Islet precursor cell (in vitro differentiated cells): ENCODE measurements around the gene VASH2.
"Not testable (repeated sequence)": the region's sequence is repeated elsewhere in the genome, so short reads cannot be mapped to it uniquely, and the experiment has no call there.

Source experiments
- DNase-seq: peaks from one replicate; pipeline ENCODE4 v3.0.0-alpha.2; 2018

VASH2 gene

GRCh38 chr1:212950243-212951125 is at the start of gene VASH2:
VASH2 (plus strand) TSS chr1:212950541; CDS start chr1:212951543, 1,002 bp downstream.
- DNase-seq, result peak; percentile 93

- no peak for DNase-seq
These were observed 49.1 kb upstream of the VASH2 start for GRCh38 chr1:212901290-212901689.

DNA sequence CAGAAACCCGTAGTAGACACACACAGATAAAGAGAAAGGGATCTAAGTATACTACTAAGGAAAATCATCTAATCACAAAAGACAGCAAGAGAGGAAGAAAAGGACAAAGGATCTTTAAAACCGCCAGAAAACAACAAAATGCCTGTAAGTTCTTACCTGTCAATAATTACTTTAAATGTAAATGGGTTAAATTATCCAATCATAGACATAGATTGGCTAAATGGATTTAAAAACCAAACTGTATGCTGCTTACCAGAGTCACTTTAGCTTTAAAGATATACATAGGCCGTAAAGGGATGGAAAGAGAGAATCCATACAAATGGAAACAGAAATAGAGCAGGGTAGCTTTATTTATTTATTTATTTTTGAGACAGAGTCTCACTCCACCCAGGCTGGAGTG is 48.3 kb upstream of the VASH2 start:
- no peak for DNase-seq

GRCh38 chr1:212903664-212904063 is 46.7 kb upstream of the VASH2 start:
- DNase-seq, result no peak

DNA sequence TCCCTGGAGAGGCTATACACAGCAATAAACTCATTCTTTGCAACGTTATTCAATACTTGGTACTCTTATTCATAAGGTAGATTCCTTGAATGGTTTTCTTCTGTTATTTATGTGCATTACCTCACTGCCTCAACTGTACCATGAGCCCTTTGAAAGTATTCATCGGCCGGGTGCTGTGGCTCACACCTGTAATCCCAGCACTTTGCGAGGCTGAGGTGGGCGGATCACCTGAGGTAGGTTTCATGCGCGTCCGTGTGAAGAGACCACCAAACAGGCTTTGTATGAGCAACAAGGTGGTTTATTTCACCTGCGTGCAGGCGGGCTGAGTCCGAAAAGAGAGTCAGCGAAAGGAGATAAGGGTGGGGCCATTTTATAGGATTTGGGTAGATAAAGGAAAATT is 42.3 kb upstream of the VASH2 start:
- not testable (repeated sequence) for DNase-seq

- DNase-seq, result no peak
These were observed 41.4 kb upstream of the VASH2 start for GRCh38 chr1:212908971-212909370.

- no peak for DNase-seq
These were observed 40.7 kb upstream of the VASH2 start for GRCh38 chr1:212909652-212910063.

DNA sequence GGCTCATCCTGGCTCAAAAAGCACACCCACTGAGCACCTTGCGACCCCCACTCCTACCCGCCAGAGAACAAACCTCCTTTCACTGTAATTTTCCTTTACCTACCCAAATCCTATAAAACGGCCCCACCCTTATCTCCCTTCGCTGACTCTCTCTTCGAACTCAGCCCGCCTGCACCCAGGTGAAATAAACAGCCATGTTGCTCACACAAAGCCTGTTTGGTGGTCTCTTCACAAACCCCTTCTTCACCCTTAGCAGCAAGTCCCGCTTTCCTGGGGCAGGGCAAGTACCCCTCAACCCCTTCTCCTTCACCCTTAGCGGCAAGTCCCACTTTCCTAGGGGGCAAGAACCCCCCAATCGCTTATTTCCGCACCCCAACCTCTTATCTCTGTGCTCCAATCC is 40.1 kb upstream of the VASH2 start:
- not testable (repeated sequence) for DNase-seq

DNA sequence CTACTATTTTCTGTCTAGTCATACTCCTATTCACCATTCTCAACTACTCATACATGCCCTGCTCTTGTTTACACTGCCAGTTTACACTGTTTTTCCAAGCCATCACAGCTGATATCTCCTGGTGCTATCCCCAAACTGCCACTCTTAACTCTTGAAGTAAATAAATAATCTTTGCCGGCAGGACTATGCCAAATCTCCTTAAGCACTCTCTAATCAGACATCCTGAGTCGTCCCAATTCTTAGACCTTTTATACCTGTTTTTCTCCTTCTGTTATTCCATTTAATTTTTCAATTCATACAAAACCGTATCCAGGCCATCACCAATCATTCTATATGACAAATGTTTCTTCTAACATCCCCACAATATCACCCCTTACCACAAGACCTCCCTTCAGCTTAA is 36.7 kb upstream of the VASH2 start:
- DNase-seq, result not testable (repeated sequence)

DNA sequence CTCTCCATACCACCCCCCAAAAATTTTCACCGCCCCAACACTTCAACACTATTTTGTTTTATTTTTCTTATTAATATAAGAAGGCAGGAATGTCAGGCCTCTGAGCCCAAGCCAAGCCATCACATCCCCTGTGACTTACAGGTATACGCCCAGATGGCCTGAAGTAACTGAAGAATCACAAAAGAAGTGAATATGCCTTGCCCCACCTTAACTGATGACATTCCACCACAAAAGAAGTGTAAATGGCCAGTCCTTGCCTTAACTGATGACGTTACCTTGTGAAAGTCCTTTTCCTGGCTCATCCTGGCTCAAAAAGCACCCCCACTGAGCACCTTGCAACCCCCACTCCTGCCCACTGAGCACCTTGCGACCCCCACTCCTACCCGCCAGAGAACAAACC is 36.2 kb upstream of the VASH2 start:
- not testable (repeated sequence) for DNase-seq

DNA sequence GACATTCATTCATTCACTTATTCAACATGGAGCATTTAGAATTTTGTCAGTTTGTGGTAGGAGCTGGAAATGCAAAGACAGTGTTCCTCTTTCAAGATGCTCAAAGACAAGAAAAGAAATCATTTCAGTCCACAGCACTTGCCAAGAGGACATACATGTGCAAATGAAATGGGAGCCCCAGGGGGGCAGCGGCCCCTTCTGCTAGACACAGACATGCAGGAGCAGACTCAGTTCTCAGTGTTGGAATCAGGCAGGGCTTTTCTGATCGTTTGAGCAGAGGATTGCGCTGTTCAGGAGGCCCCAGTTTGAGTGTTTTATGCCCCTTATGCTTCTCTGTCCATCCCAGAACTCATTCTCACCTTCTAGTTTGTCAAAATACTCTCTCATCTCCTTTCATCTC is 35.6 kb upstream of the VASH2 start:
- no peak for DNase-seq

DNA sequence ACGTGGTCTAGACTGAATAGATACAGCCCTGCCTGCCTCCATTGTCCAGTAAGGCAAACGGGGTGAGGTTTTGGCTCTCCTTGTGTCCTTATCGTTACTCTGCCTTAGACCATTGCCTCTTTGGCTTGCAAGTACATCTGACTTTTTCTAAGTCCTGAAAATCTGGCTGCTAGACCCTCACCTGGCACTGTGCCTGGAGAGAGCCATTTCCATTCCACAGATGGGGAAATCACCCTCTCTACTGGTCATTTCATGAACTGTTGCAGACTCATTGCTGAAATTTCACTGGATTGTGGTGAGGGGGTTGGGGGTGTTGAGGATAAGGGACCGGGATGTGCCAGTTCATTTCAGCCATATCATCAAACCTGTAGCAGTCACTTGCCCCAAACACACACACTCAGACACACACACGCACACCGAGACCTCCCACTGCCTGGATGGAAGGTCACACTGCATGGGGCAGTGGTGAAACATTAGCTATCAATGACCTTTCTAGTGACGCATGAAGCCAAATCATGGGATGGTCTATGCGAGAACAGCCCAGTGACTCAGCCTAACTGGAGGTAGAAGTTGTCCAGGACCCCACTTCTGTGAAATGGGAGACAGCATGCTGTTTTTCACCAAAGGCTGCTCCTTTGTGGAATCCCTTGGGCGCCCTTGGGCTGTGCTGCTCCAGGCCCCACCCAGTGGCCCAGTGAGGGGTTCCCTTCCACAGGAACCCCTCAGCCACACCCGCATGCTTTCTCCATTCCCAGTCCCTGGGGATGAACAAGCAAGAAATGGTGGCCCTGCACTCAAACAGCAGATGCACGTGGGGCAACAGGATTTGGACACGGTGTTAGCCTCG is 34.9 kb upstream of the VASH2 start:
- DNase-seq, result peak; percentile 71

DNA sequence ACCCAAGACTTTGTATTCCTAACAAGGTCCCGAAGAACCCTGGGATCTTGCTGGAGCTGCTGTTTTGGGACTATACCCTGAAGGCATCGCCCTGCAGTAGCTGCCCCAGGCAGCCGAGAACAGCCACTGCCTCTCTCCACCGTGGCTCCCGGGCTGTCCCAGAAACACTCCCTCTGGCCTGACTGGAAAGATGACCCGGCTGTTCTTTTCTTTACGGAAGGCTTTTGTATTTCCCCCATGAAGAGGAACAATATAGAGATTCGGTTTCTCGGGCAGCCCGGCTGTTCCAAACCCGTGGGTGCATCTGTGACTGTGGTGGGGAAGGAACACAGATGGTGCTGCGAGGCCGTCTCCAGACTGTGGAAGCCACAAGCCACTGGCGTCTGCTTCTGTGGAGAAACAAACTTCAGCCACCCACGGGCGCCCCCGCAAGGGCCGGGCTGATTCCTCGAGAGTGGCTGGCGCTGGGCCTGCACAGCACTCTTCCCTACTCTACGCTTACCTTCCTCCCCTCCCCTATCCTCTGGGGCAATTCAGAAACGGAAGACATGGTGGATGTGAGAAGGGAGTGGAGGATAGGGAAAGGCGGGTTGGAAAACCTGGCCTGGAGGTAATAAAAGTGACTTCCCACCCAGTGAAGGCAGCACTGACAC is 33.7 kb upstream of the VASH2 start:
- peak; percentile 89 for DNase-seq

- no peak for DNase-seq
These were observed 33.2 kb upstream of the VASH2 start for GRCh38 chr1:212917134-212917485.

- DNase-seq, result no peak
These were observed 32.5 kb upstream of the VASH2 start for GRCh38 chr1:212917858-212918257.

DNA sequence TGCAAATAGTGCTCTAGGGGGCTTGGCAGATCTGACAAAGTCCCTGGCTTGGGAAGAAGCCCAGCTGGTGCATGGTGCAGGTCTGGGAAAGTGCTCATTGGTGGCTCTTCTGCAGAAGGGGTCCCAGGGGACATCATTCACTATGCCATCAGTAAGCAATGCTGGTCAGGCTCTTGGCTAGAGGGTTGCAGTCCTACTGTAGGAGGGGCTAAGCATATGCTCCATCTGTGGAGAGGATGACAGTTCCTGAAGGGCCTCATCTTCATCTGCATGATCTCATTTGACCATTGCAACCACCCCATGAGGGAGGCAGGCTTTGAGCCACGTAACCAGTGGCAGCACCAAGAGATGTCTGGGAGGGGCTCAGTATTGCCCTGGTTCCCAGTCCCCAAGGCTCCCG is 31.5 kb upstream of the VASH2 start:
- DNase-seq, result no peak

GRCh38 chr1:212920246-212920645 is 30.1 kb upstream of the VASH2 start:
- no peak for DNase-seq

GRCh38 chr1:212920896-212921295 is 29.4 kb upstream of the VASH2 start:
- DNase-seq, result no peak

DNA sequence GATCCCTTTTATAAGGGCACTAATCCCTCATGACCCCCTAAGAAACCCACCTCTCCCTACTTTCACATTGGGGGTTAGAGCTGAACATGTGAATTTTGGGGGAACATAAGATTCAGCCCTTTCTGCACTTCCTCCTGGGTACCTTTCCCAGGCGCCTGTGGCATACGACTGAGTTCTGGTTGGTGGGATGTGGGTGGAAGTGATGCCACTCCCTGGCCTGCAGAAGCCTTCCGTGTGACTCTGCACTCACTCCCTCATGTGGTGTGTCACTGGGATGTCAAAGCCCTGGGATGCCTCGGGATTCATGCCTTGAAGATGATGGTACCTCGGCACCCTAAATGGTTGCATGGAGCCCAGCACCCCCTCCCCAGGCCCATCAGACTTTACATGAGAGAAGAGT is 28.3 kb upstream of the VASH2 start:
- no peak for DNase-seq

GRCh38 chr1:212926372-212926771 is 24.0 kb upstream of the VASH2 start:
- no peak for DNase-seq

DNA sequence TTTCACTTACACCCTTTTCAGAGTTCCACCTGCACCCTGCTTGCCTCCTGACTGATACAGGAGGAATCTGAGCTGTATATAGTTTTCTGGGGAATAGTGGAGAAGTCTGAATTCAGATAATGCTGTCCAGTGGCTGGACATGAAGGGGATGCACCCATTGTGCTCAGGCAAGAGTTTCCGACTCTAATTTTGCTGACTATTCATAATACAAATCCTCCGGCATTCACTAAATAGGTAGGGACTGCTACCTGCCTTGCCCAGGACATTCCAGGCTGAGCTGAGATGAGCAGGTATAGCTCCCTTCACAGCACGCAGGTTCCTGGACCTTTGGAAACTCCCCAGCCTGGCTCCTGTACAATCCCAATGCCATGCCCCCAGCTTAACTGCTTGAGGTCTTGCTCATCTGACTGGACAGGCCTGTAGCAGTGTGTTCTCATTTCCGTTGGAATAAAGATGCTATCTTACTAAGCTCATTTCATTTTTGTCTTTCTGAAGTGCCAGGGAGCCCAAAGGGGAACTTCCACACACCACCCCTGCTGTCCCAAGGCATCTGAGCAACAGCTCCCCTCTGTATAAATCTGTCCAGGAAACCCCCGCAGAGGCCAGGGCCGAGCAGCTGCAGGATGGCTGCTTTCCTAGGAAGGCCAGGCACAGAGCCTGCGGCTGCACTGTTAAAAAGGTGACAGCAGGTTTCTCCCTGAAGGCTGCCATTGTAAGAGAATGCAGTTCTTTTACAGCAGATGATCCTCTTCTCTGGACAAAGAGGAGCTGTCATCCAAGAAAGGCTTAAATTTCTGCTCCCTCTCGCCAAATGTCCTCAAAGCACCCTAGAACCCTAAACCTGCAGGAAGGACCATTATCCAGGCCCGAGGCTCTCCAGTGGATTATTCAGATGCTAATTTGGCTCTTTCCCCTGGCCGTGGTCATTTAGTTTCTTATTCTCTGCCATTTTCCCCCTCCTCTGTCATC is 21.7 kb upstream of the VASH2 start:
- peak; percentile 74 for DNase-seq

GRCh38 chr1:212930986-212931678 is 19.2 kb upstream of the VASH2 start:
- DNase-seq, result no peak
